ENCODE results near the gene FFAR1.
"Not testable (repeated sequence)": the region's sequence is repeated elsewhere in the genome, so short reads cannot be mapped to it uniquely, and the experiment has no call there.

Gene FFAR1

DNA sequence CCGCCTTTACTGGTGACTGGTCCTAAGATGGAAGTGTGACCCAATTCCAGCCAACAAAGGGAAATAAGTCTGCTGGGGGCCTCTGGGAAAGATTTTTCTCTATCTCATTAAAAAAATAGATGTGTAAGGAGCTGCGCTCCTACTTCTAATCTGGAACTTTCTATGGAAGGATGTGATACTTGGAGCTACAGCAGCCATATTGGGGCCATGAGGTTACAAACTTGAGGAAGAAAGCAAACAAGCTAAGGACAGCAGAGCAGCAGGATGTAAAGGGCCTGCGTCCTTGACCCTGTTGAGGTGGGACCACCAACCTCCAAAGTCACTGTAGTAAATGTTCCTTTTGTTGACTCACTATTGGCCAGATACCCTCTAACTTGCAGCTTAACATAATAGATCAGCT is 30.7 kb downstream of the FFAR1 start:
- ChIA-PET POLR2A (no interaction called here), CTCF (interaction anchor here (2.0 kb wide), 1 partner anchor 25 kb away, joined by 5 read pairs; no protein-coding TSS in a partner anchor)
- no peak for DNase-seq (ENCODE audit: low read depth, low spot score)
- no peak overlapping the region for H3K4me3 ChIP-seq (ENCODE audit: low read depth, low read length)
- TF ChIP-seq, protein P1, sequence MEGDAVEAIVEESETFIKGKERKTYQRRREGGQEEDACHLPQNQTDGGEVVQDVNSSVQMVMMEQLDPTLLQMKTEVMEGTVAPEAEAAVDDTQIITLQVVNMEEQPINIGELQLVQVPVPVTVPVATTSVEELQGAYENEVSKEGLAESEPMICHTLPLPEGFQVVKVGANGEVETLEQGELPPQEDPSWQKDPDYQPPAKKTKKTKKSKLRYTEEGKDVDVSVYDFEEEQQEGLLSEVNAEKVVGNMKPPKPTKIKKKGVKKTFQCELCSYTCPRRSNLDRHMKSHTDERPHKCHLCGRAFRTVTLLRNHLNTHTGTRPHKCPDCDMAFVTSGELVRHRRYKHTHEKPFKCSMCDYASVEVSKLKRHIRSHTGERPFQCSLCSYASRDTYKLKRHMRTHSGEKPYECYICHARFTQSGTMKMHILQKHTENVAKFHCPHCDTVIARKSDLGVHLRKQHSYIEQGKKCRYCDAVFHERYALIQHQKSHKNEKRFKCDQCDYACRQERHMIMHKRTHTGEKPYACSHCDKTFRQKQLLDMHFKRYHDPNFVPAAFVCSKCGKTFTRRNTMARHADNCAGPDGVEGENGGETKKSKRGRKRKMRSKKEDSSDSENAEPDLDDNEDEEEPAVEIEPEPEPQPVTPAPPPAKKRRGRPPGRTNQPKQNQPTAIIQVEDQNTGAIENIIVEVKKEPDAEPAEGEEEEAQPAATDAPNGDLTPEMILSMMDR (IDR thresholded peaks at IDR 0.05; ENCODE audit: insufficient read depth, low read length, missing control alignments) = no peak

DNA sequence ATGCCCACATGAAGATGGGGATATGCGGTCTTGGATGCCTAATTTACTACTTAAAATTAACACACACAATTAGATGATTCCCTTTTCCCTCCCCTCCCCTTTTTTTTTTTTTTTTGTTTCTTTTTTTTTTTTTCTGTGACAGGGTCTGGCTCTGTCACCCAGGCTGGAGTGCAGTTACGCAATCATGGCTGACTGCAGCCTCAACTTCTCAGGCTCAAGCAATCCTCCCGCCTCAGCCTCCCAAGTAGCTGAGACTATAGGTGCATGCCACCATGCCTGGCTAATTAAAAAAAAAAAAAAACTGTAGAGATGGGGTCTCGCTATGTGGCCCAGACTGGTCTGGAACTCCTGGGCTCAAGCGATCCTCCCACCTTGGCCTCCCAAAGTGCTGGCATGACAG is 31.8 kb downstream of the FFAR1 start:
- CTCF ChIA-PET; DNase-seq (ENCODE audit: low read depth, low spot score); H3K4me3 ChIP-seq (ENCODE audit: low read depth, low read length); POLR2A ChIA-PET: not testable (repeated sequence)

DNA sequence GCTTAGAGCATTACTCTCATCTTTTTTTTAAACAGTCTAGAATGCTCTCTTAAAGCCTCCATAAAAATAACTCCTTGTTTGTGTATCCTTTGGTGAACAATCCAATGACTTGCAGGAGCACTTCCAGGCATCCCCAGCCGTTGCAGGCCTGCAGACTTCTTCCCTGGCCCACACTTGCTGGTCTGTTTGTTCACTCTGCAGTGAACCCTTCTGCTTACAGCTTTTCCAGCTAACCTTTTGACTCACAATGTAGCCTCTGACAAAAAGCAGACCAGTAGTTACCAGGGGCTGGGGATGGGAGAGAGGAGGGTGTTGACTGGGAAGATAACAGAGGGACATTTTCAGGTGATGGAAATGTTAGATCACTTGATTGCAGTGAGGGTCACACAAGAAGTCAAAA is 32.3 kb downstream of the FFAR1 start:
- ChIA-PET POLR2A (no interaction called here), CTCF (no interaction called here)
- no peak overlapping the region for H3K4me3 ChIP-seq (ENCODE audit: low read depth, low read length)
- no peak for DNase-seq (ENCODE audit: low read depth, low spot score)
- TF ChIP-seq, protein P1 (IDR thresholded peaks at IDR 0.05; ENCODE audit: insufficient read depth, low read length, missing control alignments) = no peak

DNA sequence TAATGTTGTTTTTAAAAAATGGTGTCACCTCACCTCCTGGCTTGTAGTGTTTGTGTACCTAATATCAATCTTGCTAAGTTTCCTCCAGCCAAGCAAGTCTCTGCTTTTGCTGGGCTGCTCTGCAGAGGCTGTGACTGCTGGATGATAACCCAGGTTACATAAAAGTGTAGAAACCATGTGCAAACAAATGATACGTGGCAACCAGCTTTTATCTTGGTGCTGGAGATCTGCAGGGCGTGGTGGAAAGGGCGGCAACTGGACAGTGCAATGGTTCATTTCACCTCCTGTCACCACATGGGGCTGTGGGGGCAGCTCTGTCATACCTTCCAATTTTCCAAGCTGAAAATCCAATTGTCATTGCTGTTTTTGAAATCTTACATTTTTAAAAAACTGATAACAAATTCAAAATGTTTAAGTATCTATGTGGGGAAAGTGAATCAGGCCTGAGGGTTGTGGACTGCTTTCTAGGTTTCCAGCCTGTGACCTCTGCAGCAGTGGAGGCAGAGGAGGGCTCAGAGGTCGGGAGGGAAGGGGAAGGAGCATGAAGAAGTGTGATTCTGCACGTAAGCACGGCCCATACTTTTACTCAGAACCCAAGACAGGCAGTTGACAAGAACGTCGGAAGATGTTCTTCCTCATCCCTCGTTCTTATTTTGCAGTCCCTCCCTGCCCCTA is 32.9 kb downstream of the FFAR1 start:
- TF ChIP-seq, protein P1 (IDR thresholded peaks at IDR 0.05; ENCODE audit: insufficient read depth, low read length, missing control alignments) = no peak
- ChIA-PET CTCF (no interaction called here), POLR2A (no interaction called here)
- no peak for DNase-seq (ENCODE audit: low read depth, low spot score)
- no peak overlapping the region for H3K4me3 ChIP-seq (ENCODE audit: low read depth, low read length)

DNA sequence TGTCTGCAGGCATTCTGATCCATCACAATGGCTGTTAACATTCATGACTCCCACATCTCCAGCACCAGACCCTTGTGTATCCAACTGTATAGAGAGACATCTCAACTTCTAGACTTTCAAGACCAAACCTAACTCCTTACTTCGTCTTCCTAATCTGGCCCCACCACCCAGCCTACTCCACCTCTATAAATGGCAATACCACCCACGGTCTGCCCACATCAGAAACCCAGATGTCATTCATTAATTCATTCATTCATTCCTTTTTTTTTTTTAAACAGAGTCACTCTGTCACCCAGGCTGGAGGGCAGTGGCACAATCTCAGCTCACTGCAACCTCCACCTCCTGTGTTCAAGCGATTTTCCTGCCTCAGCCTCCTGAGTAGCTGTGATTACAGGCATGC is 33.6 kb downstream of the FFAR1 start:
- TF ChIP-seq, protein P1 (IDR thresholded peaks at IDR 0.05; ENCODE audit: insufficient read depth, low read length, missing control alignments) = no peak
- POLR2A ChIA-PET = no interaction called here
- CTCF ChIA-PET = no interaction called here
- no peak overlapping the region for H3K4me3 ChIP-seq (ENCODE audit: low read depth, low read length)
- DNase-seq (ENCODE audit: low read depth, low spot score) = no peak

DNA sequence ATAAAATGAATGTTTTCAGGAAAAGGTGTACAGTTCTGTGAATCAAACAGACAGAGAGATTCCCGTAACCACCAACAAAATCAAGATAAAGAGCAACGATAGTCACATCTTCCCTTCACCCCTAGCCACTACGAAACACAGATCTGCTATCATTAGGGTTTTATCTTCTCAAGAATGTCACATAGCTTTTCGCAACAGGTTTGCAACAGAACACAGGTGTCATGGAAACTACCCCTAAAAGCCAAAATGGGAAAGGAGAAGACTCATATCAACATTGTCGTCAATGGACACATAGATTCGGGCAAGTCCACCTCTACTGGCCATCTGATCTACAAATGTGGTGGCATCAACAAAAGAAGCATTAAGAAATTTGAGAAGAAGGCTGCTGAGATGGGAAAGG is 34.2 kb downstream of the FFAR1 start:
- TF ChIP-seq, protein P1 (IDR thresholded peaks at IDR 0.05; ENCODE audit: insufficient read depth, low read length, missing control alignments) = no peak
- no peak overlapping the region for H3K4me3 ChIP-seq (ENCODE audit: low read depth, low read length)
- no peak for DNase-seq (ENCODE audit: low read depth, low spot score)
- ChIA-PET POLR2A (no interaction called here), CTCF (no interaction called here)

DNA sequence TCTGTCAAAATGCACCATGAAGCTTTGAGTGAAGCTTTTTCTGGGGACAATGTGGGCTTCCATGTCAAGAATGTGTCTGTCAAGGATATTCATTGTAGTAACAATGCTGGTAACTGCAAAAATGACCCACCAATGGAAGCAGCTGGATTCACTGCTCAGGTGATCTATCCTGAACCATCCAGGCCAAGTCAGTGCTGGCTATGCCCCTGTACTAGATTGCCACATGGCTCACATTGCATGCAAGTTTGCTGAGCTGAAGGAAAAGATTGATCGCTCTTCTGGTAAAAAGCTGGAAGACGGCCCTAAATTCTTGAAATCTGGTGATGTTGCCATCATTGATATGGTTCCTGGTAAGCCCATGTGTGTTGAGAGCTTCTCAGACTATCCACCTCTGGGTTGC is 35.8 kb downstream of the FFAR1 start:
- H3K4me3 ChIP-seq (ENCODE audit: low read depth, low read length) = no peak overlapping the region
- ChIA-PET POLR2A (no interaction called here), CTCF (no interaction called here)
- TF ChIP-seq, protein P1 (IDR thresholded peaks at IDR 0.05; ENCODE audit: insufficient read depth, low read length, missing control alignments) = no peak
- no peak for DNase-seq (ENCODE audit: low read depth, low spot score)
